BLaER1 treated with 17β-estradiol and CSF1 and Interleukin-3, amounts not matched to agents 10 nM and 100 nM (cell line): Measurements from ENCODE around the gene PITPNC1.
"Not testable (repeated sequence)": the region's sequence is repeated elsewhere in the genome, so short reads cannot be mapped to it uniquely, and the experiment has no call there.

Experiments used
- H3K27ac ChIP-seq, 11 experiments: shearing (Covaris generic); formaldehyde crosslinking; 2 replicates each; pipeline ENCODE4 v1.8.1; 2022
- H3K27me3 ChIP-seq, 11 experiments: shearing (Covaris generic); formaldehyde crosslinking; 2 replicates each; pipeline ENCODE4 v1.8.1; 2022
- H3K36me3 ChIP-seq, 11 experiments: shearing (Covaris generic); formaldehyde crosslinking; 2 replicates each; pipeline ENCODE4 v1.8.1; 2022
- H3K4me1 ChIP-seq, 10 experiments: shearing (Covaris generic); formaldehyde crosslinking; 2 replicates each; pipeline ENCODE4 v1.8.1; 2022
- H3K4me2 ChIP-seq, 11 experiments: shearing (Covaris generic); formaldehyde crosslinking; 2 replicates each; pipeline ENCODE4 v1.8.1; 2022
- H3K4me3 ChIP-seq, 10 experiments: shearing (Covaris generic); formaldehyde crosslinking; 2 replicates each; pipeline ENCODE4 v1.8.1; 2022
- H3K9ac ChIP-seq, 11 experiments: shearing (Covaris generic); formaldehyde crosslinking; 2 replicates each; pipeline ENCODE4 v1.8.1; 2022
- H3K9me3 ChIP-seq, 11 experiments: shearing (Covaris generic); formaldehyde crosslinking; replicated peaks in 1 of 11; 2 replicates each; pipeline ENCODE4 v1.8.1; 2022
- H4K20me1 ChIP-seq, 11 experiments: shearing (Covaris generic); formaldehyde crosslinking; 2 replicates each; pipeline ENCODE4 v1.8.1; 2022
- Cebpa-rat ChIP-seq, 11 experiments: shearing (Covaris generic); IDR thresholded peaks; 2 replicates each; pipeline ENCODE4 v1.8.1; 2022

The PITPNC1 gene

GRCh38 chr17:67422897-67423296, 45.8 kb downstream of the PITPNC1 start:
- no peaks in the 10 kb centered on the region for H3K27me3 ChIP-seq
- peaks cover 0 to 12% (median 0%) of the 10 kb centered on the region in 11 experiments; a peak in 2 of 22 replicates for H4K20me1 ChIP-seq
- H3K4me1 ChIP-seq: peaks cover 39 to 51% (median 45%) of the 10 kb centered on the region in 10 experiments
- H3K27ac ChIP-seq: peak overlapping the region in 6 of 11 experiments; percentile 26 to 62 (median 41); a peak in 5 of 22 replicates
- H3K36me3 ChIP-seq: peaks cover 0 to 21% (median 0%) of the 10 kb centered on the region in 11 experiments; a peak in 7 of 22 replicates
- no peak overlapping the region for H3K9ac ChIP-seq
- peak overlapping the region in 4 of 11 experiments; percentile 59 to 74 (median 64); a peak in 5 of 22 replicates for H3K4me2 ChIP-seq
- no peak for TF ChIP-seq Cebpa-rat (IDR thresholded peaks at IDR 0.05)
- H3K4me3 ChIP-seq: no peak overlapping the region
- H3K9me3 ChIP-seq: peaks cover 0 to 6% (median 0%) of the 10 kb centered on the region in 11 experiments; a peak in 1 of 22 replicates

GRCh38 chr17:67425571-67426160, 48.6 kb downstream of the PITPNC1 start:
- no peak overlapping the region for H3K27ac ChIP-seq
- peaks cover 0 to 12% (median 0%) of the 10 kb centered on the region in 11 experiments; a peak in 2 of 22 replicates for H4K20me1 ChIP-seq

GRCh38 chr17:67427424-67427823, 50.3 kb downstream of the PITPNC1 start:
- Histone ChIP-seq H3K9ac (no peak overlapping the region), H3K27ac (no peak overlapping the region), H3K4me3 (no peak overlapping the region)

More at GRCh38 chr17:67425571-67426160, 48.6 kb downstream of the PITPNC1 start:
- H3K4me2 ChIP-seq: no peak overlapping the region
- H3K36me3 ChIP-seq: peaks cover 0 to 21% (median 0%) of the 10 kb centered on the region in 11 experiments; a peak in 7 of 22 replicates
- TF ChIP-seq Cebpa-rat (IDR thresholded peaks at IDR 0.05): no peak
- H3K27me3 ChIP-seq: no peaks in the 10 kb centered on the region
- no peak overlapping the region for H3K4me3 ChIP-seq
- H3K9me3 ChIP-seq: peaks cover 0 to 6% (median 0%) of the 10 kb centered on the region in 11 experiments; a peak in 1 of 22 replicates
- no peak overlapping the region for H3K9ac ChIP-seq
- H3K4me1 ChIP-seq: peaks cover 18 to 31% (median 24%) of the 10 kb centered on the region in 10 experiments

GRCh38 chr17:67430515-67430914, 53.4 kb downstream of the PITPNC1 start:
- not testable (repeated sequence) for H4K20me1 ChIP-seq, H3K9ac ChIP-seq, H3K4me3 ChIP-seq, H3K9me3 ChIP-seq, H3K27me3 ChIP-seq
- Histone ChIP-seq H3K4me2 (peak overlapping the region in 7 of 11 experiments; percentile 7 to 81 (median 43); a peak in 7 of 22 replicates), H3K36me3 (peaks cover 0 to 11% (median 0%) of the 10 kb centered on the region in 11 experiments; a peak in 1 of 22 replicates), H3K27ac (peak overlapping the region in 1 of 11 experiments; percentile 54; a peak in 2 of 22 replicates), H3K4me1 (peaks cover 44 to 54% (median 46%) of the 10 kb centered on the region in 10 experiments)

More at GRCh38 chr17:67427424-67427823, 50.3 kb downstream of the PITPNC1 start:
- Histone ChIP-seq H3K4me2 (no peak overlapping the region), H4K20me1 (0 out of 22 replicates have a peak, but pooled peaks cover 0 to under 1% (median 0%) of the 10 kb centered on the region in 11 experiments), H3K4me1 (peaks cover 18 to 31% (median 23%) of the 10 kb centered on the region in 10 experiments), H3K27me3 (no peaks in the 10 kb centered on the region), H3K9me3 (peaks cover 0 to 6% (median 0%) of the 10 kb centered on the region in 11 experiments; a peak in 1 of 22 replicates), H3K36me3 (peaks cover 0 to 21% (median 0%) of the 10 kb centered on the region in 11 experiments; a peak in 7 of 22 replicates)
- no peak for TF ChIP-seq Cebpa-rat (IDR thresholded peaks at IDR 0.05)

GRCh38 chr17:67431249-67432015, 54.4 kb downstream of the PITPNC1 start:
- H3K4me3 ChIP-seq: 0 out of 20 replicates have a peak overlapping the region, but pooled peaks of 1 of the 10 experiments have one; percentile 14
- peak overlapping the region; percentile 6 to 81 (median 61) for H3K4me2 ChIP-seq
- peaks cover 44 to 61% (median 51%) of the 10 kb centered on the region in 10 experiments for H3K4me1 ChIP-seq
- H4K20me1 ChIP-seq: no peaks in the 10 kb centered on the region
- peak overlapping the region in 10 of 11 experiments; percentile 18 to 56 (median 43); a peak in 19 of 22 replicates for H3K27ac ChIP-seq
- 0 out of 22 replicates have a peak, but pooled peaks cover 0 to 7% (median 0%) of the 10 kb centered on the region in 11 experiments for H3K36me3 ChIP-seq
- no peaks in the 10 kb centered on the region for H3K9me3 ChIP-seq
- no peak for TF ChIP-seq Cebpa-rat (IDR thresholded peaks at IDR 0.05)
- H3K27me3 ChIP-seq: no peaks in the 10 kb centered on the region
- H3K9ac ChIP-seq: peak overlapping the region in 3 of 11 experiments; percentile 29 to 35 (median 29); a peak in 3 of 22 replicates

- H4K20me1 ChIP-seq: no peaks in the 10 kb centered on the region
- no peak for TF ChIP-seq Cebpa-rat (IDR thresholded peaks at IDR 0.05)
- H3K27me3 ChIP-seq: no peaks in the 10 kb centered on the region
- peak overlapping the region in 8 of 11 experiments; percentile 5 to 35 (median 27); a peak in 9 of 22 replicates for H3K9ac ChIP-seq
- H3K27ac ChIP-seq: peak overlapping the region in 10 of 11 experiments; percentile 27 to 66 (median 44); a peak in 17 of 22 replicates
- H3K4me3 ChIP-seq: peak overlapping the region in 1 of 10 experiments; percentile 1; a peak in 1 of 20 replicates
- H3K4me2 ChIP-seq: peak overlapping the region; percentile 39 to 81 (median 69)
- H3K9me3 ChIP-seq: no peaks in the 10 kb centered on the region
- H3K36me3 ChIP-seq: 0 out of 22 replicates have a peak, but pooled peaks cover 0 to 5% (median 0%) of the 10 kb centered on the region in 11 experiments
- peaks cover 61 to 80% (median 68%) of the 10 kb centered on the region in 10 experiments for H3K4me1 ChIP-seq
Observed at GRCh38 chr17:67433248-67433924, 56.3 kb downstream of the PITPNC1 start.

- Histone ChIP-seq H3K4me1 (peaks cover 68 to 87% (median 74%) of the 10 kb centered on the region in 10 experiments), H3K36me3 (0 out of 22 replicates have a peak, but pooled peaks cover 0 to 5% (median 0%) of the 10 kb centered on the region in 11 experiments), H3K4me2 (peak overlapping the region; percentile 39 to 81 (median 69)), H3K9me3 (no peaks in the 10 kb centered on the region), H3K27ac (peak overlapping the region in 10 of 11 experiments; percentile 27 to 66 (median 44); a peak in 18 of 22 replicates), H3K9ac (peak overlapping the region in 8 of 11 experiments; percentile 5 to 35 (median 27); a peak in 8 of 22 replicates), H4K20me1 (no peaks in the 10 kb centered on the region), H3K4me3 (peak overlapping the region in 3 of 10 experiments; percentile 1 to 33 (median 17); a peak in 5 of 20 replicates), H3K27me3 (no peaks in the 10 kb centered on the region)
- TF ChIP-seq Cebpa-rat (IDR thresholded peaks at IDR 0.05): peak in 3 of 11 experiments; percentile 24 to 66 (median 41); a peak in 5 of 22 replicates
Observed at GRCh38 chr17:67434061-67434525, 57.0 kb downstream of the PITPNC1 start.

GRCh38 chr17:67435122-67435521, 58.0 kb downstream of the PITPNC1 start:
- Histone ChIP-seq H4K20me1 (no peaks in the 10 kb centered on the region), H3K27me3 (no peaks in the 10 kb centered on the region), H3K4me3 (no peak overlapping the region), H3K27ac (peak overlapping the region in 2 of 11 experiments; percentile 16 to 34; a peak in 1 of 22 replicates), H3K4me2 (peak overlapping the region in 8 of 11 experiments; percentile 50 to 81 (median 74); a peak in 13 of 22 replicates), H3K4me1 (peaks cover 77 to 97% (median 82%) of the 10 kb centered on the region in 10 experiments), H3K9ac (no peak overlapping the region), H3K36me3 (0 out of 22 replicates have a peak, but pooled peaks cover 0 to 2% (median 0%) of the 10 kb centered on the region in 11 experiments), H3K9me3 (no peaks in the 10 kb centered on the region)
- peak in 3 of 11 experiments; percentile 33 to 70 (median 41); a peak in 3 of 22 replicates for TF ChIP-seq Cebpa-rat (IDR thresholded peaks at IDR 0.05)
